Suppressor macrophage treated with lipopolysaccharide for 1 hour (primary cell): Measurements from ENCODE around the gene ZNF444.
A peak's percentile ranks its signal among the peaks of the same experiment; 100 is the strongest.

Experiments
- DNase-seq, 3 donors: peaks; one replicate each; pipeline ENCODE4 v3.0.0-alpha.2; 2020 to 2022

The ZNF444 gene

DNA sequence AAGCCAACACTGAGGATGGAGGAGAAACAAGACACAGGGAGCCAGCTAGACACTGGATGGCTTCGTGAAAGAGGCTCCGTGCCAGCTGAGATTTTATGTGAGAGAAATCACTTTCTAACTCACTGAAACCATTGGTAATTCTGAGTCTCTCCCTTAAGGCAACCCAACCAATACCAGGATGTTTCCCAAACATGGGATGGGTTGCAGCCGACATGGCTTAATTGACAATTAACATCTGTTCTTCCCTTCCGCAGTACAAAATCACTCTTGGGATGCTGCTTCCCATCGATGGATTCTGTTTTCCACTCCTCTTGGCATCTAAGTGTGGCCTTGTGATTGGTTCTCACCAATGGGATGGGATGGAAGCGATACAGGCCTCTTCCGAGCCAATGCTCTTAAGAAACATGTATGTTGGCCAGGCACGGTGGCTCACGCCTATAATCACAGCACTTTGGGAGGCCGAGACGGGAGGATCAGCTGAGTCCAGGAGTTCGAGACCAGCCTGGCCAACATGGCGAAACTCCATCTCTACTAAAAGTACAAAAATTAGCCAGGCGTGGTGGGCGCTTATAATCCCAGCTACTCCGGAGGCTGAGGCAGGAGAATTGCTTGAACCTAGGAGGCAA, 17.7 kb upstream of the ZNF444 start:
- no peak for DNase-seq

DNA sequence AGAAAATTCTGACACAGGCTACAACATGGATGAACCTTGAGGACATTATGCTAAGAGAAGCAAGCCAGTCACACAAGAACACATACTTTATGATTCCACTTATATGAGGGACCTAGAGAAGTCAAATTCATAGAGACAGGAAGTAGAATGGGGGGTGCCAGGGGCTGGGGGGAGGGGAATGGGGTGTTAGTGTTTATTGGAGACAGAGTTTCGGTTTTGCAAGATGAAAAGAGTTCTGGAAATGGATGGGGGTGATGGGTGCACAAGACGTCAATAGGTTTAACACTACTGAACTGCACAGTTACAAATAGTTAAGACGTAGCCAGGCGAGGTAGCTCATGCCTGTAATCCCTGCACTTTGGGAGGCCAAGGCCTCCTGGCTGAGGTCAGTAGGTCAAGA, 16.5 kb upstream of the ZNF444 start:
- DNase-seq, result no peak

DNA sequence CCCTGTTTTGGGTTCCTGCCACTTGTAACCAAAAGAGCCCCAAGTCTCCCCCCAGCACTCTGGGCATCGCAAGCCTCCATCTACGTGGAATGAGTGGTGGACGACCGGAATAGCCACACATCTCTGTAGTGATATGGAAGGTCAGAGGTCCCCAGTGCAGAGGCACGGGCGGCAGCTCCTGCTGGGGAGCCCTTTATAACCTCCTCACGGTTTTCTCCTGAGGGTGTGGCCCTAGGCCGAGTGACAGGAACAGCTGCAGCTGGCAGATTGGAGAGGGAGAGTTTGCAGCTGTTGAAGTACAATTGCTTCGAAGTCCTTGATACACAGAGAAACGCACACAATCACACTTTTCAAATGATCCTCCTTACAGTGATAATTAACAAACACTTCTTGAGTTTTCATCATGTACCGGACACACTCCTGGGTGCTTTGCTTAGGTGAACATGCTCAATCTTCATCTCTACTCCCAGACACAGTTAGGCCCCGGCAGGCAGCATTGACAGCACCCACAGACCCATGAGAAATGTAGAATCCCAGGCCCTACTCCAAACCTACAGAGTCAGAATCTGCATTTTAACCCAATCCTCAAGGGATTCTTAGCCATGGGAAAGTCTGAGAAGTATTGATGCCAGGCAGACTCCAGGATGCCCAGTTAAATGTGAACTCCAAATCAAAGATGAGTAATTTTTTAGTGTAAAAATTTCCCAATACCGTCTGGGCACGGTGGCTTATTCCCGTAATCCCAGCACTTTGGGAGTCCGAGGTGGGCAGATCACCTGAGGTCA, 15.1 kb upstream of the ZNF444 start:
- no peak for DNase-seq

DNA sequence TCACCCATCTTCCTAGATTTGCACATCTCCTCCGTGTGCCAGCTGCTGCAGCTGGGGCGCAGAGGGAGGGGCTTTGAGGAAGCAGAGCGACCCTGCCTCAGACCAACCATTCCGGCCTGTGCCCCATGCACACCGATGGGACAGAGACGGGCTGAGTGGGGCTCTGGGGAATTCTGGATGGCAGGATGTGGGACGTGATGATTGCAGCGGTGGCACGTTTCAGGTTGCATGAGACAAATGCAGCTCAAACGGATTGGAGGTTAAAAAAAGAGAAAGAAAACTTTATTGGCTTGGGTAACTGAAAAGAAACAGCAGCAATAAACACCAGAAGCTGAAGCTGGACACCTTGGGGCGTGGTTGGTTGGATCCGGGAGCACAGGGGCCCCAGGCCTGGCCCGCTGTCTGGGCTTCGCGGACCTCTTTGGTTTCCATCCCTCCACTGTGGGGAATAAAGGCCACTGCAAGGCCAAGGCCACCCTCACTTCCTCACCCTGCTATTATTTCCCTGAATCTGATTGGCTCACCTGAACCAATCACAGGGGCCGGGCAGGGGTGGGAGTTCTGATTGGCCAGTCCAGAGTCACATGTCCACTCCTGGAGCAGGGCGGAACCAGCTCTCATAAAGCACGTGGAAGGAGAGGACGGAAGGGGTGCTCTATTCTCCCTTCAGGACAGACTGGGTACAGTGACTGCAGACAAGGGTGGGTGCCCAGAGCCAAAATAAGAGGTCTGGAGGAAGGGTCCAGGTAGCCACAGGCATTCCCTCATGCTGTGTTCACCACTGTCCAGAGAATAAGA, 13.9 kb upstream of the ZNF444 start:
- no peak for DNase-seq

DNA sequence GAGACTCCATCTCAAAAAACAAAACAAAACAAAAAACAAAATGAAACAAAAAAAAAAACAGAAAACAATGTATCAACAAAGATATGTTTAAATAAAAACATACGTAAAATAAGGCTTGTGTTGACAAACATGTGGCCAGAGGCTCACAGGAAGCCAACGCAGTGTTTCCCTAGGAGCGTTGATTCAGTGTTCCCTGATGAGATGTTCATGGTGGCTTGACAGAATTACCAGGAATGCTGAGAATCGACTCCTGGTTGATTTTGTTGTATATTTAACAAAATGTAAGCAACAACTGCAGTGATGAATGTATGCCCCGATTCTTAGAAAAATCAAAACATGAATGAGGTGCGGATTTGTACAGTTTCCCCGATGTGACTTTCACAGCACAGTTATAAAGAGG, 11.1 kb upstream of the ZNF444 start:
- no peak for DNase-seq

DNA sequence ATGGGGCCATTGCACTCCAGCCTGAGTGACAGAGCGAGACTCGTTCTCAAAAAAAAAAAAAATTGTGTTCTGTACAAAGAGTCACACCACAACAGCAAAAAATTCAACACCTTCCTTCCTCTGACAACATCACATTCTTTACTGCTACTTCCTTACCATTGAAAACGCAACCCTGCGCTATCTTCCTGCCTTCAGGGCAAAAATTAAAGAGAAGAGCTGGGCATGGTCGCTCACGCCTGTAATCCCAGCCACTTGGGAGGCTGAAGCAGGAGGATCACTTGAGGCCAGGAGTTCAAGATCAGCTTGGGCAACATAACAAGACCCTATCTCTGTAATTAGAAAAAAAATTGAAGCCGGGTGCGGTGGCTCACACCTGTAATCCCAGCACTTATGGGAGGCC, 9.4 kb upstream of the ZNF444 start:
- no peak for DNase-seq

DNA sequence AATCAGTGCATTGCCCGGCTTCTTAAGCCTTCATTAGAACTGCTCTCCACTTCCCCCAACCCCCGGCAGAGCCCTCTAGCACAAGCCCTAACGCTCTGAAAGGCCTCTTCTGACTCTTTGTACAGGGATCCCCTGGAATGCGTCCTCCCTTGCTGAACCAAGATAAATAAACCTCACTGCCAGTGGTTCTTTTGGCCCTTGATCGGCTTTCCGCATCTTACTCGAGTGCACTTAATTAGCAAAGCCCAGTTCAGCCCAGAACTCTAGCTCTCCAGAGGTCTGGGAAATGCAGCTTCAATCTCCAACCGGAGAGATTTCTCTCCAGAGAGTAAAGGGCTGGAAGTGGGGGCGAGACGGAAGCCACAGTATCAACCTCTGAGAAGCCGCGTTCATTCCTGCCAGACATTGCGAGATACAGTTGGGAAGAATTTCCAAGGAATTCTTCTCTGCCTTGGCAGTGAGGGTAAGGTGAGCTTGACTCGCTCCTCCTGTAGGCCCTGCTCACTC, 8.7 kb upstream of the ZNF444 start:
- DNase-seq, result no peak

DNA sequence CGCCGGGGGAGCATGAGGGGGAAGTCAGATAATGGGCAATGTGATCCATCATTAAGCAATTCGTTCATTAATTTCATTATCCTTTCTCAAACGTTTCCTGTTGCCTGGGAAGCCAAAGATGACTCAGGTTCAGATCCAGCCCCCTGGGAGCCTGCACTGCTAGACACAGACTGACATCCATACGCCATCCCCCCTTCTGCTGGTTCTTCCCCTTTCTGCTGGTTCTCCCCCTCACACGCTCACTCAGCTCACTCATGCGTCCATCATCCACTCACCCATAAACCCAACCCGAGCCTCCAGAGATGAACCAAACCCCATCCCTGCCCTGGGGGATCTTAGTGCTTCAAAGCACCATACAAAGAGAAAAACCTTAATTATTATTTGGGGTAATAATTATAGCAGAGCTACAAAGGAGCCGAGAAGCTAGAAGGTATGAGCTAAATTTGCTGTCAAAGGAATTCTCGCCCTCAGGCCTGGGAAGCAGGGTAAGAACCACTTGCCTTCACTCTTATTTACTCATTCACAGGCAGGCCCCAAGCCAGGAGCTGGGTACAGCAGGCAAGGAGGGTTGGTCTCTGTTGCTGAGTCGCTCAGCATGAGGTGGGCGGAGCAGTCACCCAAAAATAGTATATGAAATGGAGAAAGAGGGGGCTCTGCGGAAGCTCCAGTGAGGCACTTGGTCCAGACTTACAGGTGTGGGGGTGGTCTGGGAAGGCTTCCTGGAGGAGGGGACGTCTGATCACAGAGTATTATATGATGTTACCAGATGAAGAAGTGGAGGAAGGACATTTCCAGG, 7.0 kb upstream of the ZNF444 start:
- peak; percentile 68 to 79 (median 76) for DNase-seq

DNA sequence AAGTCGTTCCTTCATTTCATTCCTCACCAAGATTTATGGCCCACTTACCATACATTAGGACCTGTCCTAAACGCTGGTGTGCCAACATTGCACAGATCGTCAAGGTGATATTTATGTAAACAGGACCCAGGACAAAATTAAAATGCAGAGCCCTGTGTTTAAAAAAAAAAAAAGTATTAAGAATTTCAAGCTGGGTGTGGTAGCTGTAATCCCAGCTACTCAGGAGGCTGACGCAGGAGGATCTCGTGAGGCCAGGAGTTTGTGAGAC, 6.5 kb upstream of the ZNF444 start:
- no peak for DNase-seq

DNA sequence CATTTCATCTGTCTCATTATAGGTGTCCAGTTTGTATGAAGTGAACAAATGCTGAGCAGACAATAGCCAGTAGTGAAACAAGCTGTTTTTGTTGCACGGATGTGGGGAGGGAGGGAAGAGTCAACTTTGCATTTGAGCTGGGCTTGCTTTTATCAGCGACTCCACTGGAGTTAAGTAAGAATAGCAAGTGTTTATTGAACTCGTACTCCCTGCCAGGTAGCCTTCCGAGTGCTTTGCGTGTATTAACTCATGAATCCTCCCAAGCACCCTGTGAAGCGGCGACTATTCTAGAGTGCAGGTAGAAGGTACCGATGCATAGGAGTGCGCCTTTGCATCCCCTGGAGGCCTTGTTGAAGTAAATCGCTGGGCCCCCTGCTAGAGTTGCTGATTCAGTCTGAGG, 4.7 kb upstream of the ZNF444 start:
- no peak for DNase-seq

DNA sequence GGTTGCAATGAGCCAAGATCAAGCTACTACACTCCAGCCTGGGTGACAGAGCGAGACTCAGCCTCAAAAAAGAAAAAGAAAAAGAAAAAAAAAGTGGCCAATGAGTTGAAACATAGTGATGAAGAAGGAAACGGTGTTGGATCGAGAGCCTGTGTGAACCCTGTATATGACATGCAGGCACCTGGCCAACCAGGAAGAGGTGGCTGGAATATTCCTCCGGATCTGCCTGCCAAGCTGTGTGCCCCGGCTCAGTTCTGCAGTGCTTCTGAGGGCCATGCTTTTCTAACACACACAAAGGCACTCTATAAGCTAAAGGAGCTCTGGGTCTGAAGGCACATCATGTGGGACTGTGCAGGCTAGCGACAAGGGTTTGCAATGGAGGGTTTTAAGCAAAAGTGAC, 3.7 kb upstream of the ZNF444 start:
- no peak for DNase-seq

DNA sequence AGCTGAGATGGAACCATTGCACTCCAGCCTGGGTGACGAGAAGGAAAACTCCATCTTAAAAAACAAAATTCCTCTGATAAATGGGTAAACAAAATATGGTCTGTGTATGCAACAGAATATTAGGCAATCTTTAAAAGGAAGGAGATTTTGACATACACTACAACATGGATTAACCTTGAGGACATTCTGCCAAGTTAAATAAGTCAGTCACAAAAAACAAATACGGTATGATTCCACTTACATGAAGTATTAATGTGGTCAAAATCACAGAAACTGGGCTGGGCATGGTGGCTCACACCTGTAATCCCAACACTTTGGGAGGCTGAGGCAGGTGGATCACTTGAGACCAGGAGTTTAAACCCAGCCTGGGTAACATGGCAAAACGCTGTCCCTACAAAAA, 3.0 kb upstream of the ZNF444 start:
- DNase-seq, result peak in 2 of 3 donors; percentile 42 to 47

DNA sequence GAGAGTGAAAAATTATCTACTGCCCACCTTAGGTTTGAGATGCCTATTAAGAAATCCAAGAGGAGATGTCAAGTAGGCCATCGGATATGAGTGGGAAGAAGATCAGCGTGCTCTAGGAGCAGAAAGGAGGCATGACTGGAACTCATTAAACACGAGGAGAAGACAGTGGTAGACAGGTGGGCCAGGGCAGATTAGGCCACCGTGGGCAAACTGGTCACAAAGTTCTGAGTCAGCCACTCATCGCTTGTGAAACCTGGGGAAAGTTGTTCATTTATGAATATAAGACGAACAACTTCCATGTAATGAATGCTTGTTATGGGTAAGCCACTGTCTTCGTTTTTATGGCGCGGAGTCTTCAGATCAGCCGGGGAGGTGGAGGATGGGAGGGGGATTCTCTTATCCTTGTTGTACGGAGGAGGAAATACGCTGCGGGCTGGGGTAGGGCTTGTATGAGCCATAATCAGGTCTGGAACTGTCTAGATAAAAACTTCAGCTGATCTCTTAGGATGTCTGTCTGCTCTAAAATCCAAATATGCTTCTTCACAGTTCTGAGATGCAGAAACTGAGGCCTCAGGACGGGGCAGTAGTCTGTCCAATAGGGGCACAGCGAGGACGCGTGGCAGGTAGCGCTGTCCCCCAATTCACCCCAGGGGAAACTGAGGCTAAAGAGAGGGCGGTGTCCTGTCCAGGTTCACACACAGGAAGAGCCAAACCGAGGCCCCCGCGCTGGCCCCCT, 1.1 kb upstream of the ZNF444 start:
- DNase-seq, result peak; percentile 31 to 46 (median 42)

DNA sequence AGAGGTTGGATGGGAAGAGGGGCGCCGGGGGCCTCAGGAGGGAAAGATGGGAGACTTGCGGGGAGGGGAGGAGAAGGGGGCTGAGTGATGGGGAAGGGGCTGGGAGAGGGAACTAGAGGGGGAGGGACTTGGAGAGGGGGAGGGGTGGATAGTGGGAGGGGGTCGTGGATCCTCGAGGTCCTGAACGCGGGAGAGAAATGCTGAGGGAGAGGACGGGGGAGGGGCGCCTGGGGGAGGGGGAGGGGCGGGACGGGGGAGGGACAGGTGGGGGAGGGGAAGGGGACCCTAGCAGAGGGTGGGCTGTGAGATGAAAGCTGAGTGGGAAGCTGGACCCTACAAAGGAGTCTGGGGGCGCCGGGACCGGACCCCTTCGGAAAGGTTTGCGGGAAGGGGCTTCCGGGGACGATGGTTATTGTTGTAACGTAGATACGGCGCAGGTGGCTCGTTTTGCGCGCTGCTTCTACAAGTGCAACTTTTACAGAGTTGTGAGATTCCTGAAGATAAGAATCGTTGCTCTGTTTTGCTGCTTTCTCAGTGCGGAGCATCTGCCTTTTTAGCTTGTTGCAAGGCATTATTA, 418 bp downstream of the ZNF444 start:
- no peak for DNase-seq

DNA sequence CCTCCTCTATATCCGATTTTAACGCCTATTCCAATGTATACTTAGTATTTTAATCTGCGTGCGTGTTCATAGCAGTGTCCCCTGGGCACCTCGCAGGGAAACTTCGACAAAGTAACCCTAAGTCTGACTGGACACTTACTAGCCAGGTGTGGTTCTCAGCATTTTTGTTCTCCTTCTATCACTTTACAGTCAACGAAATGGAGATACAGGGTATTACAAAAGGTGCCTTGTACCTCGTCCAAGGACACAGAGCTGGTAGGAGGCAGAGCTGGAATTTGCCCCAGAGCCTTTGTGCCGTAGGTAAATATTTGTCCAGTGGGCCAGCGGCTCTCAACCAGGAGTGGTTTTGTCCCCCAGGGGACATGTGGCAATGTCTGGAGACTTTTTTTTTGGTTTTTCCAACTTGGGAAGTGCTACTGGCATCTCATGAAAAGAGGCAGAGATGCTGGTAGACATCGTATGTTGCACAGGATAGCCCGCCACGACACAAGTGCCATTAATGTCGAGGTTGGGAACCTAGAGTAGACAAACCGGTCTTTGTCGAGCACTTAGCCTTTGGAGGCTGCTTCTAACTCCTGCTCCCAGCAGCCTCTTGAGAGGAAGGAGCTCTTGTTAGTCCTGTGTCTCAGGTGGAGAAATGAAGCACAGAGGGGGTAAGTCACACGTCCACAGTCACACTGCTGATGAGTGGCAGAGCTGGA, 1.1 kb downstream of the ZNF444 start:
- DNase-seq, result no peak

DNA sequence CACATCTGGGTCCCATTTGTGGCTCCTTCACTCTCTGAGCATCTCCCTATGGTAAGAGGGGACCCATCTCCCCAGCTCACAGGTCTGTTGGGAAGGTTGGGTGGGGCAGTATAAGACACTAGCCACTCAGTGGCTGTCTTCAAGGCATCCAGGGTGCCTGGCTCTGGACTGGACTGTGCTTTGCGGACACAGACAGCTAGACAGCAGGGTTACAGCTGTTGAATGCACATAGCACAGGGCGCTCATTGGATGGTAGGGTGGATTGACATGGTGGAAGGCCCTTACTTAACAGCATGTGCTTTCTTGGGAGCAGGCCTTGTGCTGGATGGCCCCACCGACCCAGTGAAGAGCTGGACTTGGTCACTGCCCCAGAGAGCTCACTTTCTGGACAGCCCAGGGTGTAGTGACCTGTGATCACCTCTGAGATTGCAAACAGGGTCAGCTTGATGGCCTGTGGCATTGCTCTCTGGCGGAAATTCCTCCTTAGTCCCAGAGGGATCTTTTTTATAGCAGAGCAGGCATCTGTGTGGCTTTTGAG, 1.9 kb downstream of the ZNF444 start:
- DNase-seq, result no peak

DNA sequence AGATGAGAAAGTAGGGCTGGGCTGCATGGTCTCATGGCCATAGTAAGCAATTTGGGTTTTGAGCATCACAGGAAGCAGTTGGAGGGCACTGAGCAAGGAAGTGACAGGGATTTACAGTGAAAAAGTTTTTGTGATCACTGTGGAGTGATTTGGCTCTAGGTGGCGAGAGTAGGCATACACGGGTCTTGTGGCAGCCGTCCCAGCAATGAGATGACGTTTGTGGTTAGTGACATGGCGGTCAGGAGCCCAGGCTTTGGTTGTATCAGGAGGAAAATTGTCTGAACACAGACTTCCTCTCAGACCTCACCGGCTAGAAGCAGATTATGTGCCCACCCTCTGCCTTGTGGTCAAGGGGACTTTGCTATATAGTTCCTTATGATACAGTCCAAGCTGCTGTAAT, 3.3 kb downstream of the ZNF444 start:
- no peak for DNase-seq

DNA sequence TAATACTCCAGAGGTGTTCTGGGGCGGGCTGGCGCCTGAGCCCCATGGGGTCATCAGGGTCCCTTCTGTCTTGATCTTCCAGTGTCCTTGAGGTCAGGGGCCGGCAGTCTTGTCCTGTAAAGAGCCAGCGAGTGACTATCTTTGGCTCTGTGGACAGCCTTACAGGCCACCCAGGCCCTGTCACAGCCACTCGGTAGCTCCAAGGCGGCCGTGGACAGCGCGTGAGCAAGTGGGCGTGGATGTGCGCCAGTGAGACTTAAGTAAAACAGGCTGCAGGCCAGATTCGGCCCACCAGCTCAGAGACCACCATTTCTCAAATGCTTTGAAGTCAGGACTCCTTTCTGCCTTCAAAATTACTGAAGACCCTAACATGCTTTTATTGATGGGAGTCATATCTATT, 3.7 kb downstream of the ZNF444 start:
- no peak for DNase-seq

DNA sequence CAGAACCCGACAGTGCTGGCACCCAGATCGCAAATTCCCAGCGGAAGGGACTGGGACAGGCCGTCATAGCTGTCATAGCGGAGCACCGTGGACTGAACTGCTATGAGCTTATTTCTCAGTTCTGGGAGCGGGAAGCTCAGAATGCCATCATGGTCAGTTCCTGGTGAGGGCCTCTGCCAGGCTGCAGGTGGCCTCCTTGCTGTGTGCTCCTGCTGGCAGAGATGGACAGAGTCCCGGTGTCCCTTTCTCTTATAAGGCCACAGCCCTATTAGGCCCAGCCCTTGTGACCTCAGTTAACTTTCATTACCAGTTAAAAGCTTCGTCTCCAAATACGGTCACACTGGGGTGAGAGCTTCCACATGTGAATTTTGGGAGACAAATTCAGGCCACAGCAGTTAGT, 4.6 kb downstream of the ZNF444 start:
- no peak for DNase-seq

DNA sequence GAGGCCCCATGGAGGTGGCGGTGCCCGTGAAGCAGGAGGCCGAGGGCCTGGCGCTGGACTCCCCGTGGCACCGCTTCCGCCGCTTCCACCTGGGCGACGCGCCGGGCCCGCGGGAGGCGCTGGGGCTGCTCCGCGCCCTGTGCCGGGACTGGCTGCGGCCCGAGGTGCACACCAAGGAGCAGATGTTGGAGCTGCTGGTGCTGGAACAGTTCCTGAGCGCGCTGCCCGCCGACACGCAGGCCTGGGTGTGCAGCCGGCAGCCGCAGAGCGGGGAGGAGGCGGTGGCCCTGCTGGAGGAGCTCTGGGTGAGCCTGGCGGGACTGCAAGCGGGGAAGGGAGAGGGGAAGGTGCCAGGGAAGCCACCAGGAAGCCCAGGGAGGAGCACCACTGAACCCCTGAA, 5.8 kb downstream of the ZNF444 start:
- DNase-seq, result no peak

DNA sequence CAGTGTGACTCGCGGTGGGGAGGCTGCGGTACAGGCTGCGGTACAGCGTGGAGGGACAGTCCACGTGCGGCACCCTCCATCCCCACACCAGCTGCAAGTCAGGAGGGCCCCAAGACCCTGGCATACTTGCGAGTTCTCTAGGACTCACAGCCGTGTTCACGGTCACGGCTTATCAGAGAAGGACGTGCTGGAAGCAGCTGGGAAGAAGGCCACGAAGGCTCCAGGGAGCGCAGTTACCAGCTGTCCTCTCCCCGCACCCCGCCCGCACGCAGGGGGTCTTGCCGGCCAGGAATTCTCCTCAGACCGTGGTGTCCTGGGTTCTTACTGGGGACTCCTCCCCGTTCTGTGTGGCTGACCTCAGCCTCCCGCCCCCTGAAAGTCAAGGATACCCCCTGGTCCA, 6.2 kb downstream of the ZNF444 start:
- DNase-seq, result no peak
